ENCODE results near the gene IFRD2.

- TF ChIP-seq CTCF (conservative IDR thresholded peaks at IDR 0.05) (no peak), ZFX (IDR thresholded peaks at IDR 0.05) (no peak)
Measured at GRCh38 chr3:50237754-50238548, 54.3 kb downstream of the IFRD2 start.
